Measurements from ENCODE around the gene SHANK3.
A peak's percentile ranks its signal among the peaks of the same experiment; 100 is the strongest.

GRCh38 chr22:50691521-50691920 is 18.9 kb downstream of the SHANK3 start:
- TF ChIP-seq POLR2A (IDR thresholded peaks at IDR 0.05) (no peak), CTCF (IDR thresholded peaks at IDR 0.05) (peak in 5 of 6 experiments; percentile 10 to 61 (median 51))
